HepG2 (cell line): ENCODE data around the gene CLRN2. TPM values are rescaled to one million over a fixed set of nuclear protein-coding genes. Genes with fewer than 3 reads are reported as not detected.

Source experiments
- AGO2 ChIP-seq: fragments of 200-400 bp; formaldehyde crosslinking; optimal IDR thresholded peaks from 2 replicates; pipeline ENCODE3; 2017; ENCODE audit warnings: mild to moderate bottlenecking, low read depth, low read length, moderate library complexity
- ARNT ChIP-seq: fragments of 450-650 bp; IDR thresholded peaks from 2 replicates; pipeline ENCODE4 v1.6.1; 2017
- GABPA ChIP-seq, 2 experiments: IDR thresholded peaks; 2 replicates each; pipeline ENCODE4 v1.6.1; 2011 to 2016; ENCODE audit warnings: low read depth in 2 of 2, low read length in 1 of 2, missing biosample characterization in 1 of 2, missing genetic modification characterization in 1 of 2
- HMG20A ChIP-seq: IDR thresholded peaks from 2 replicates; pipeline ENCODE4 v1.6.1; 2016; ENCODE audit warnings: borderline replicate concordance
- JUNB ChIP-seq: sonication (generic); formaldehyde crosslinking; IDR thresholded peaks from 2 replicates; pipeline ENCODE4 v1.8.0; 2022; ENCODE audit warnings: missing genetic modification reagents, mild to moderate bottlenecking, borderline replicate concordance
- MYC ChIP-seq: sonication (generic); formaldehyde crosslinking; IDR thresholded peaks from 2 replicates; pipeline ENCODE4 v1.9.0; 2021; ENCODE audit warnings: missing genetic modification reagents, borderline replicate concordance
- PHB2 ChIP-seq: fragments of 450-650 bp; IDR thresholded peaks from 2 replicates; pipeline ENCODE4 v1.6.1; 2018; ENCODE audit not compliant: partially characterized antibody
- RFXAP ChIP-seq: sonication (generic); formaldehyde crosslinking; IDR thresholded peaks from 2 replicates; pipeline ENCODE4 v1.4.0; 2020; ENCODE audit warnings: missing genetic modification reagents, borderline replicate concordance
- SIX4 ChIP-seq: sonication (generic); formaldehyde crosslinking; IDR thresholded peaks from 2 replicates; pipeline ENCODE4 v1.4.0; 2020; ENCODE audit warnings: missing genetic modification reagents
- STAG1 ChIP-seq: sonication (generic); formaldehyde crosslinking; IDR thresholded peaks from 2 replicates; pipeline ENCODE4 v1.4.0; 2020; ENCODE audit warnings: missing genetic modification reagents
- ZMYM2 ChIP-seq: sonication (generic); formaldehyde crosslinking; IDR thresholded peaks from 2 replicates; pipeline ENCODE4 v1.8.0; 2022; ENCODE audit warnings: mild to moderate bottlenecking, missing genetic modification reagents
- ZNF10 ChIP-seq: sonication (generic); formaldehyde crosslinking; IDR thresholded peaks from 2 replicates; pipeline ENCODE4 v1.4.0; 2020; ENCODE audit warnings: mild to moderate bottlenecking, low read depth, missing genetic modification reagents, borderline replicate concordance
- ZNF343 ChIP-seq: sonication (generic); formaldehyde crosslinking; IDR thresholded peaks from 2 replicates; pipeline ENCODE4 v1.4.0; 2020; ENCODE audit warnings: mild to moderate bottlenecking, missing genetic modification reagents
- ZNF460 ChIP-seq: sonication (generic); formaldehyde crosslinking; IDR thresholded peaks from 2 replicates; pipeline ENCODE4 v1.5.1; 2020; ENCODE audit warnings: missing genetic modification reagents, mild to moderate bottlenecking, borderline replicate concordance
- ZNF564 ChIP-seq: sonication (generic); formaldehyde crosslinking; IDR thresholded peaks from 2 replicates; pipeline ENCODE4 v1.8.1; 2023; ENCODE audit warnings: mild to moderate bottlenecking, missing genetic modification reagents
- ZNF720 ChIP-seq: sonication (generic); formaldehyde crosslinking; IDR thresholded peaks from 2 replicates; pipeline ENCODE4 v1.4.0; 2020; ENCODE audit warnings: missing genetic modification reagents
- ZNF761 ChIP-seq: sonication (generic); formaldehyde crosslinking; conservative IDR thresholded peaks from 2 replicates; pipeline ENCODE4 v1.4.0; 2020; ENCODE audit warnings: mild to moderate bottlenecking, missing genetic modification reagents
- ZNF773 ChIP-seq: sonication (generic); formaldehyde crosslinking; IDR thresholded peaks from 2 replicates; pipeline ENCODE4 v1.4.0; 2020; ENCODE audit warnings: missing genetic modification reagents, borderline replicate concordance
- ZNF790 ChIP-seq: sonication (generic); formaldehyde crosslinking; IDR thresholded peaks from 2 replicates; pipeline ENCODE4 v1.8.0; 2022; ENCODE audit warnings: missing genetic modification reagents, mild to moderate bottlenecking, borderline replicate concordance
- polyA plus RNA-seq, 8 experiments: library from polyadenylated mRNA; depleted of rRNA in 3 of 8; stranded (reverse) in 7 of 8; unstranded in 1 of 8; fragments of >200 nt; fragmentation: Illumina TruSeq in 4 of 8; extraction: Trizol in 4 of 8; gene quantifications; 2 replicates each; pipeline versions ENCODE4 v1.2.1 to v1.2.3, GENCODE V29; 2011 to 2016; ENCODE audit warnings: low read depth in 4 of 8, missing spikeins in 1 of 8, mixed read lengths in 1 of 8; ENCODE audit not compliant: insufficient read depth in 1 of 8
- total RNA-seq, 5 experiments: library from RNA; depleted of rRNA; stranded (reverse); fragments of >200 nt; fragmentation: Illumina TruSeq; extraction: Trizol; gene quantifications; 2 replicates each; pipeline ENCODE4 v1.2.3, GENCODE V29; 2016; ENCODE audit warnings: low read depth in 1 of 5
- TF ChIP-seq, protein P1 (sequence below): sonication (generic); formaldehyde crosslinking; IDR thresholded peaks from 2 replicates; pipeline ENCODE4 v1.4.0; 2020; ENCODE audit warnings: missing genetic modification reagents
- TF ChIP-seq, protein P2 (sequence below): sonication (generic); formaldehyde crosslinking; IDR thresholded peaks from 2 replicates; pipeline ENCODE4 v1.5.1; 2020; ENCODE audit warnings: missing genetic modification reagents, mild to moderate bottlenecking, borderline replicate concordance
- TF ChIP-seq, protein P3 (sequence below): sonication (generic); formaldehyde crosslinking; IDR thresholded peaks from 2 replicates; pipeline ENCODE4 v1.4.0; 2020; ENCODE audit warnings: missing genetic modification reagents

The CLRN2 gene
- total and polyA plus RNA-seq, 2 of the 13 experiments (the other 11 are each of a cell fraction or from before 2014, with no cell fraction given) = not detected

DNA sequence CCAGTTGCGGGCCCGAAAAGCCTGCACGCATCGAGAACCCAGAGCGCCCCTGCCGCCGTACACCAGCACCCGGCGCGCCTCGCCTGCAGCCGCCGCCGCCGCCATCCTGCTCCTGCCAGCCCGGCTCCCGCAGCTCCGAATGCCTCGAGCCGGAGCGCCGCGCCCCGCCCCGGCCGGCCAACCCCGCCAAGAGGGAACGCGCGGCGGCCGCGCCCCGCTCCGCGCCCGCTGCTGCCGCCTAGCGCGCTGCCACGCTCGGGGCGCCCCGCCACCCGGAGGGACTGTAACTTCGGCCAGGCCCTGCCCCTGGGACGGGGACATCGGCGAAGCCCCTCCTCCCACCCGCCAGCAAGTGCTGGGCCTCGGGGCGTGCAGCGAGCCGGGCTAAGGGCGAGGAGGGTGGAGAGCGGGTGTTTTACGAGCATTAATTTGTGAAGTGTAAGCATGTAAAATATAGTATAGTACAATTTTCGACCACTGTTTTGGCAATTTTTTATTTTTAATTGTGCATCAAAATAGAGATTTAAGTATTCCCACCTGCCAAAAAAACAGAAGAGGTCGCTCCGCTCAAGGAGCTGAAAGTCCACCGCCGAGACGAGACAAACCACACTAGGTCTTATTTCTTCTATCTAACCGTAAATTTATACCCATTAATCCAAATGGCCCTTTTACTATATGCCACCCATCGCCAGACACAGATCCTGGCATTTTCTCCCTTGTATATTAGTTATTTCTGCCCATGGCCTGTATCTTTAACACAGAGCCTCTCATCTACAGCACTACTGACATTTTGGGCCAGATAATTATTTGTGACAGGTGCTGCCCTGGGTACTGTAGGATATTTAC is 2.8 kb upstream of the CLRN2 start, which contains the start of gene QDPR (continued):
- TF ChIP-seq, protein P1, sequence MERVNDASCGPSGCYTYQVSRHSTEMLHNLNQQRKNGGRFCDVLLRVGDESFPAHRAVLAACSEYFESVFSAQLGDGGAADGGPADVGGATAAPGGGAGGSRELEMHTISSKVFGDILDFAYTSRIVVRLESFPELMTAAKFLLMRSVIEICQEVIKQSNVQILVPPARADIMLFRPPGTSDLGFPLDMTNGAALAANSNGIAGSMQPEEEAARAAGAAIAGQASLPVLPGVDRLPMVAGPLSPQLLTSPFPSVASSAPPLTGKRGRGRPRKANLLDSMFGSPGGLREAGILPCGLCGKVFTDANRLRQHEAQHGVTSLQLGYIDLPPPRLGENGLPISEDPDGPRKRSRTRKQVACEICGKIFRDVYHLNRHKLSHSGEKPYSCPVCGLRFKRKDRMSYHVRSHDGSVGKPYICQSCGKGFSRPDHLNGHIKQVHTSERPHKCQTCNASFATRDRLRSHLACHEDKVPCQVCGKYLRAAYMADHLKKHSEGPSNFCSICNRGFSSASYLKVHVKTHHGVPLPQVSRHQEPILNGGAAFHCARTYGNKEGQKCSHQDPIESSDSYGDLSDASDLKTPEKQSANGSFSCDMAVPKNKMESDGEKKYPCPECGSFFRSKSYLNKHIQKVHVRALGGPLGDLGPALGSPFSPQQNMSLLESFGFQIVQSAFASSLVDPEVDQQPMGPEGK = peak; percentile 12
- no peak for TF ChIP-seq GABPA (IDR thresholded peaks at IDR 0.05; ENCODE audit: low read depth, low read length)
- TF ChIP-seq GABPA (CRISPR knock-in tag; IDR thresholded peaks at IDR 0.05; ENCODE audit: low read depth) = no peak
- TF ChIP-seq MYC (CRISPR knock-in tag) = peak; percentile 64; the same call in 1 of the 2 replicates
- 0 out of 2 replicates have a peak, but pooled peaks have one; percentile 26 for TF ChIP-seq ZNF564
- TF ChIP-seq ZNF790 = no peak
- TF ChIP-seq ZMYM2 = no peak
- no peak for TF ChIP-seq ZNF343 (CRISPR knock-in tag)
- no peak for TF ChIP-seq ZNF773 (CRISPR knock-in tag)
- TF ChIP-seq, protein P2, sequence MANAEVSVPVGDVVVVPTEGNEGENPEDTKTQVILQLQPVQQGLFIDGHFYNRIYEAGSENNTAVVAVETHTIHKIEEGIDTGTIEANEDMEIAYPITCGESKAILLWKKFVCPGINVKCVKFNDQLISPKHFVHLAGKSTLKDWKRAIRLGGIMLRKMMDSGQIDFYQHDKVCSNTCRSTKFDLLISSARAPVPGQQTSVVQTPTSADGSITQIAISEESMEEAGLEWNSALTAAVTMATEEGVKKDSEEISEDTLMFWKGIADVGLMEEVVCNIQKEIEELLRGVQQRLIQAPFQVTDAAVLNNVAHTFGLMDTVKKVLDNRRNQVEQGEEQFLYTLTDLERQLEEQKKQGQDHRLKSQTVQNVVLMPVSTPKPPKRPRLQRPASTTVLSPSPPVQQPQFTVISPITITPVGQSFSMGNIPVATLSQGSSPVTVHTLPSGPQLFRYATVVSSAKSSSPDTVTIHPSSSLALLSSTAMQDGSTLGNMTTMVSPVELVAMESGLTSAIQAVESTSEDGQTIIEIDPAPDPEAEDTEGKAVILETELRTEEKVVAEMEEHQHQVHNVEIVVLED (CRISPR knock-in tag) = peak; percentile 38; the same call in 1 of the 2 replicates
- peak; percentile 10 for TF ChIP-seq STAG1 (CRISPR knock-in tag)
- TF ChIP-seq ARNT = no peak
- 0 out of 2 replicates have a peak, but pooled peaks have one; percentile 50 for TF ChIP-seq RFXAP
- no peak for TF ChIP-seq ZNF10 (CRISPR knock-in tag)
- no peak for TF ChIP-seq ZNF460 (CRISPR knock-in tag)
- TF ChIP-seq AGO2 = peak; percentile 37
- TF ChIP-seq, protein P3, sequence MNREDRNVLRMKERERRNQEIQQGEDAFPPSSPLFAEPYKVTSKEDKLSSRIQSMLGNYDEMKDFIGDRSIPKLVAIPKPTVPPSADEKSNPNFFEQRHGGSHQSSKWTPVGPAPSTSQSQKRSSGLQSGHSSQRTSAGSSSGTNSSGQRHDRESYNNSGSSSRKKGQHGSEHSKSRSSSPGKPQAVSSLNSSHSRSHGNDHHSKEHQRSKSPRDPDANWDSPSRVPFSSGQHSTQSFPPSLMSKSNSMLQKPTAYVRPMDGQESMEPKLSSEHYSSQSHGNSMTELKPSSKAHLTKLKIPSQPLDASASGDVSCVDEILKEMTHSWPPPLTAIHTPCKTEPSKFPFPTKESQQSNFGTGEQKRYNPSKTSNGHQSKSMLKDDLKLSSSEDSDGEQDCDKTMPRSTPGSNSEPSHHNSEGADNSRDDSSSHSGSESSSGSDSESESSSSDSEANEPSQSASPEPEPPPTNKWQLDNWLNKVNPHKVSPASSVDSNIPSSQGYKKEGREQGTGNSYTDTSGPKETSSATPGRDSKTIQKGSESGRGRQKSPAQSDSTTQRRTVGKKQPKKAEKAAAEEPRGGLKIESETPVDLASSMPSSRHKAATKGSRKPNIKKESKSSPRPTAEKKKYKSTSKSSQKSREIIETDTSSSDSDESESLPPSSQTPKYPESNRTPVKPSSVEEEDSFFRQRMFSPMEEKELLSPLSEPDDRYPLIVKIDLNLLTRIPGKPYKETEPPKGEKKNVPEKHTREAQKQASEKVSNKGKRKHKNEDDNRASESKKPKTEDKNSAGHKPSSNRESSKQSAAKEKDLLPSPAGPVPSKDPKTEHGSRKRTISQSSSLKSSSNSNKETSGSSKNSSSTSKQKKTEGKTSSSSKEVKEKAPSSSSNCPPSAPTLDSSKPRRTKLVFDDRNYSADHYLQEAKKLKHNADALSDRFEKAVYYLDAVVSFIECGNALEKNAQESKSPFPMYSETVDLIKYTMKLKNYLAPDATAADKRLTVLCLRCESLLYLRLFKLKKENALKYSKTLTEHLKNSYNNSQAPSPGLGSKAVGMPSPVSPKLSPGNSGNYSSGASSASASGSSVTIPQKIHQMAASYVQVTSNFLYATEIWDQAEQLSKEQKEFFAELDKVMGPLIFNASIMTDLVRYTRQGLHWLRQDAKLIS (CRISPR knock-in tag) = no peak
- no peak for TF ChIP-seq PHB2
- TF ChIP-seq ZNF720 (CRISPR knock-in tag) = no peak
- TF ChIP-seq HMG20A (CRISPR knock-in tag) = no peak
- peak; percentile 76; the same call in 1 of the 2 replicates for TF ChIP-seq ZNF761
- no peak for TF ChIP-seq JUNB (CRISPR knock-in tag)
- TF ChIP-seq SIX4 (CRISPR knock-in tag) = no peak
